K562 (cell line): Measurements from ENCODE around the gene YPEL4.

Experiments used
- BRCA1 ChIP-seq, 2 experiments: fragments of 450-650 bp in 1 of 2; sonication (generic) in 1 of 2; formaldehyde crosslinking in 1 of 2; IDR thresholded peaks; 2 replicates each; pipeline versions ENCODE4 v1.5.0 to v1.6.1; 2017 to 2020; ENCODE audit warnings: mild to moderate bottlenecking in 1 of 2, missing genetic modification reagents in 1 of 2
- GATA2 ChIP-seq: sonication (generic); formaldehyde crosslinking; IDR thresholded peaks from 2 replicates; pipeline ENCODE4 v1.4.0; 2020; ENCODE audit warnings: mild to moderate bottlenecking, missing genetic modification reagents
- GTF2E2 ChIP-seq: fragments of 200-800 bp; sonication (Bioruptor generic); IDR thresholded peaks from 2 replicates; pipeline ENCODE4 v1.6.1; 2016; ENCODE audit warnings: missing genetic modification characterization, missing compliant biosample characterization
- MAFK ChIP-seq: IDR thresholded peaks from 2 replicates; pipeline ENCODE4 v1.6.1; 2011; ENCODE audit warnings: low read length, improper control_type of control experiment
- TF ChIP-seq, protein P1 (sequence below): fragments of 250-450 bp; sonication (Bioruptor Pico); IDR thresholded peaks from 2 replicates; pipeline ENCODE4 v1.4.0; 2020; ENCODE audit warnings: mild to moderate bottlenecking

DNA sequence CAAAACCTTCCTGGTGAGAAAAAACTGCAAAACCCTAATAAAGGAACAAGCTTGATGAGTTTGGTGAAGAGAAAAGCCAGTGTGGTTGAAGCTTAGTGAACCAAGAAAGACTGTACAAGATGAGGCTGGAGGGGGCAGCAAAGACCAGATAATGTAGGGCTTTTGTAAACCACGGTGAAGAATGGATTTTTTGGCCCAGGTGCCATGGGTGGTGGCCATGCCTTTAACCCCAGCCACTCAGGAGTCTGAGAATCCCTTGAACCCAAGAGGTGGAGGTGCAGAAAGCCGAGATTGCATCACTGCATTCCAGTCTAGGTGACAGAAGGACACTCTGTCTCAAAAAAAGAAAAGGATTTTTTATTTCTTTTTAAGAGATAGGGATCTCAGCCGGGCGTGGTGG, 13.2 kb upstream of the YPEL4 start:
- TF ChIP-seq, protein P1, sequence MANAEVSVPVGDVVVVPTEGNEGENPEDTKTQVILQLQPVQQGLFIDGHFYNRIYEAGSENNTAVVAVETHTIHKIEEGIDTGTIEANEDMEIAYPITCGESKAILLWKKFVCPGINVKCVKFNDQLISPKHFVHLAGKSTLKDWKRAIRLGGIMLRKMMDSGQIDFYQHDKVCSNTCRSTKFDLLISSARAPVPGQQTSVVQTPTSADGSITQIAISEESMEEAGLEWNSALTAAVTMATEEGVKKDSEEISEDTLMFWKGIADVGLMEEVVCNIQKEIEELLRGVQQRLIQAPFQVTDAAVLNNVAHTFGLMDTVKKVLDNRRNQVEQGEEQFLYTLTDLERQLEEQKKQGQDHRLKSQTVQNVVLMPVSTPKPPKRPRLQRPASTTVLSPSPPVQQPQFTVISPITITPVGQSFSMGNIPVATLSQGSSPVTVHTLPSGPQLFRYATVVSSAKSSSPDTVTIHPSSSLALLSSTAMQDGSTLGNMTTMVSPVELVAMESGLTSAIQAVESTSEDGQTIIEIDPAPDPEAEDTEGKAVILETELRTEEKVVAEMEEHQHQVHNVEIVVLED (CRISPR knock-in tag) = no peak
- TF ChIP-seq MAFK (no peak), GTF2E2 (tag) (no peak), GATA2 (no peak), BRCA1 (IDR thresholded peaks at IDR 0.05) (no peak), BRCA1 (CRISPR knock-in tag; IDR thresholded peaks at IDR 0.05) (no peak)
